Suppressor macrophage (primary cell): ENCODE measurements around the gene OPHN1.

Experiments used
- DNase-seq, 4 experiments: peaks; one replicate each; pipeline ENCODE4 v3.0.0-alpha.2; 2020 to 2022
- total RNA-seq, 17 experiments: gene quantifications; one replicate each; lab custom pipeline; 2026; ENCODE audit warnings: mixed read lengths in 6 of 17, inconsistent platforms in 3 of 17; lab: John Stamatoyannopoulos, UW

The OPHN1 gene, protein sequence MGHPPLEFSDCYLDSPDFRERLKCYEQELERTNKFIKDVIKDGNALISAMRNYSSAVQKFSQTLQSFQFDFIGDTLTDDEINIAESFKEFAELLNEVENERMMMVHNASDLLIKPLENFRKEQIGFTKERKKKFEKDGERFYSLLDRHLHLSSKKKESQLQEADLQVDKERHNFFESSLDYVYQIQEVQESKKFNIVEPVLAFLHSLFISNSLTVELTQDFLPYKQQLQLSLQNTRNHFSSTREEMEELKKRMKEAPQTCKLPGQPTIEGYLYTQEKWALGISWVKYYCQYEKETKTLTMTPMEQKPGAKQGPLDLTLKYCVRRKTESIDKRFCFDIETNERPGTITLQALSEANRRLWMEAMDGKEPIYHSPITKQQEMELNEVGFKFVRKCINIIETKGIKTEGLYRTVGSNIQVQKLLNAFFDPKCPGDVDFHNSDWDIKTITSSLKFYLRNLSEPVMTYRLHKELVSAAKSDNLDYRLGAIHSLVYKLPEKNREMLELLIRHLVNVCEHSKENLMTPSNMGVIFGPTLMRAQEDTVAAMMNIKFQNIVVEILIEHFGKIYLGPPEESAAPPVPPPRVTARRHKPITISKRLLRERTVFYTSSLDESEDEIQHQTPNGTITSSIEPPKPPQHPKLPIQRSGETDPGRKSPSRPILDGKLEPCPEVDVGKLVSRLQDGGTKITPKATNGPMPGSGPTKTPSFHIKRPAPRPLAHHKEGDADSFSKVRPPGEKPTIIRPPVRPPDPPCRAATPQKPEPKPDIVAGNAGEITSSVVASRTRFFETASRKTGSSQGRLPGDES
- 4.0 to 22.2 (median 16.5) reads per million in 17 experiments for total RNA-seq

DNA sequence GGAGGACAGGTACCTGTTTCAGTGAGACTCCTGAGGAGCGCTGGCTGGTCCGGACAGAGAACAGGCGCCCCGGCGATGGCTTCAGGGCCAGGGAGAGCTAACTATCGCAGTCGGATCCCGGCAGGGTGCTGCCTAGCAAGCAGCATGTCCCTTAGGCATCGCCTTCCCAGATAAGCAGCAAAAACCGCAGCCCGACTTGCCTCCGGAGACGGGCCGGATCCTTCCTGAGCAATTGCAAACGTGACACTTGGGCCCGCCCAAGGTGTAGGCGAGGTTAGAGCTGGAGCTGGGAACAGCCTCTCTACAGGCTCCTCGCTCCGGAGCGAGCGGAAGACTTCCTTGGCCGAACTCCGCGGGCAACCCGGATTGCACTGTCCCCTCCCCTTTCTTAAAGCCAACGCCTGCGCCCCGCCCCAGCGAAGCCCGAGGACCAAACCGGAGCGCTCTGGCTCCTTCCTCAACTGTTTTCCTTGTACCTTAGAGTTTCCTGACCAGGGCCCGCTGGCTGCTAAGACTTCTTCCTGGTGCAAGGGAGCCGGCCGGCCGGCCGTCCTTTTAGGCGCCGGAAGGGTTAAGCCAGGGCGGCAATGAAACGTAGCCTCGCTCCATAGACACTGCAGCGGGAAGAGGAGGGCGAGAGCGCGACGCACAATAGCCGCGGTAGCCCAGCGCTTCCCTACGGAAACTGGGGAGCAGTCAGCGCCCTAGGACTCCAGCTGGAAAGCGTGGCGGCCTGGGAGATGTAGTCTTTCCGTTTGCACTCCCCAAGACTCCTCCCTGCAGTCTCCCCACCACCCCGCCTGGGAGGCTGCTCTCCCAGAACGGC, at the start of gene OPHN1:
Gene OPHN1, minus strand, starts transcription at position 341 of the 826 bp plus-strand sequence. CDS start 475 bp downstream, outside the sequence.
- peak; percentile 58 to 79 (median 66) for DNase-seq

DNA sequence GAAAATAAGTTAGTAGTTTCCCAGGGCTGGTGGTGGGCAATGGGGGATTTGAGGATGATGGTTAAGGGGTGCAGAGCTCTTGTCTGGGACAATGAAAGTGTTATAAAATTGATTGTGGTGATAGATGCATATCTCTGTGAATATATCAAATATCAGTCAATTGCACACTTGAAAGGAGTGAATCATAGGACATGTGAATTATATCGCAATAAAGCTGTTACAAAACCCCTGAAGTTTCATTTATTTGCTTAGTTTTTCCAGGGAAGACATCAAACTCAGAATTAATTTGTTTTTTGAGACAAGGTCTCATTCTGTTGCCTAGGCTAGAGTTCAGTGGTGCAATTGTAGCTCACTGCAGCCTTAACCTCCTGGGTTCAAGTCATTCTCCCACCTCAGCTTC, 47.7 kb upstream of the OPHN1 start:
- DNase-seq: peak in 2 of 4 experiments; percentile 16 to 25

DNA sequence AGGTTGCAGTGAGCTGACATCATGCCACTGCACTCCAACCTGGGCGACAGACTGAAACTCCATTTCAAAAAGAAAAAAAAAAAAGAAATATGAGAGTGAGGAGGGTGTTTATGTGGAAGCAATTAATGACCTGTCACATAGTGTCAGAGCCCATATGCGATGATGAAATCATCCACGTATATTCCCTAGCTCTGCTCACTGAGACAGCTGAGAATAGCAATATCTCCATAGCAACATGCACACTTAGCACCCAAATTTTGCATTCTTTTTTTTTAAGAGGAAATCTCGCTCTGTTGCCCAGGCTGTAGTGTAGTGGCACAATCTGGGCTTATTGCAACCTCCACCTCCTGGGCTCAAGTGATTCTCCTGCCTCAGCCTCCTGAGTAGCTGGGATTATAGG, 31.5 kb upstream of the OPHN1 start:
- DNase-seq: no peak

DNA sequence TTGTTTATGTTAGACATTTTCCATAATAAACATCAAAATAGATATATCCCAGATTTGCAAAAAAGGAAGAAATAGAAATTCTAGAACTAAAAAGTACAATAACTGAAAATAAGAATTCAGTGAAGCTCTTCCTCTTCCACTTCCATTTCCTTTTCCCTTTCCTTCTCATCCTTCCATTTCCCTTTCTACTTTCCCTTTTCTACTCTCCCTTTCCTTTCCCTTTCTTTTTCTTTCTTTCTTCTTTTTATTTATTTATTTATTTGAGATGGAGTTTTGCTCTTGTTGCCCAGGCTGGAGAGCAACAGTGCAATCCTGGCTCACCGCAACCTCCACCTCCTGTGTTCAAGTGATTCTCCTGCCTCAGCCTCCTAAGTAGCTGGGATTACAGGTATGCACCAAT, 30.6 kb upstream of the OPHN1 start:
- no peak for DNase-seq

DNA sequence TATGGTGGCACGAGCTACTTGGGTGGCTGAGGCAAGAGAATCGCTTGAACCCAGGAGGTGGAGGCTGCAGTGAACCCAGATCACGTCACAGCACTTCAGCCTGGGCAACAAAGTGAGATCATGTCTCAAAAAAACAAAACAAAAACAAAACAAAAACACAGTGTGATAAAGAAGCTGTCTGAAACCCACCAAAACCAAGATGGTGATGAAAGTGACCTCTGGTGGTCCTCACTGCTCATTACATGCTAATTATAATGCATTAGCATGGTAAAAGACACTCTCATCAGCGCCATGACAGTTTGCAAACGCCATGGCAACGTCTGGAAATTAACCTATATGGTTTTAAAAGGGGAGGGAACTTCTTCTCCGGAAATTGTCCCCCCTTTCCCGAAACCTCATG, 29.4 kb upstream of the OPHN1 start:
- DNase-seq: peak; percentile 16 to 28 (median 22)

DNA sequence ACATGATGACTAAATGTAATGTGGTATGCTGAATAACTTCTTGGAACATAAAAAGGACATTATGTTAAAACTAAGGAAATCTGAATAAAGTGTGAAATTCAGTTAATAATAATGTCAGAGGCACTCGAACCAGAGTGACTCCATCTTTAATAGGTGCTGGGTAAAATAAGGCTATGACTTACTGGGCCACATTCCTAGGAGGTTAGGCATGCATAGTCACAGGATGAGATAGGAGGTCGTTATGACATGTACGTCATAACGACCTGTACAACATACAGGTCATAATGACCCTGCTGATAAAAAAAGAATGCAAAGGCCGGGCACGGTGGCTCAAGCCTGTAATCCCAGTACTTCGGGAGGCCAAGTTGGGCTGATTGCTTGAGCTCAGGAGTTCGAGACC, 28.9 kb upstream of the OPHN1 start:
- no peak for DNase-seq

DNA sequence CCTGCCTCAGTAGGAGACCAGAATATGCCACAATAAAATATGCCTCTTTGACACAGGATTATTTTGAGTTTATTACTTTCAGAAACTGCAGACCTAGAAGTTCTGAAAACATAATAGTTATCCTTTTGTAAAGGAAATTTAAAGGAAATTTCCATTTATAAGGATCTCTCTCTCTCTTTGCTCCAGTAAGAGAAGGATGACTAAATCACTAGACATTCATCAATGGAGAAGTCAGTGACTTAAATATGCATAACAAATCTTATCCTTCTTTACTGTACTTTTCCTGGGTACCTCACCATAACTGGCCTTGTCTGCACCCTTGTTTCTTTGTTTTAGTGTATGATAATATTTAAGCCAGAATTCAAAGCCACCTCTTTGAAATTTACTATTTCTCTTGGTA, 28.3 kb upstream of the OPHN1 start:
- DNase-seq: no peak

DNA sequence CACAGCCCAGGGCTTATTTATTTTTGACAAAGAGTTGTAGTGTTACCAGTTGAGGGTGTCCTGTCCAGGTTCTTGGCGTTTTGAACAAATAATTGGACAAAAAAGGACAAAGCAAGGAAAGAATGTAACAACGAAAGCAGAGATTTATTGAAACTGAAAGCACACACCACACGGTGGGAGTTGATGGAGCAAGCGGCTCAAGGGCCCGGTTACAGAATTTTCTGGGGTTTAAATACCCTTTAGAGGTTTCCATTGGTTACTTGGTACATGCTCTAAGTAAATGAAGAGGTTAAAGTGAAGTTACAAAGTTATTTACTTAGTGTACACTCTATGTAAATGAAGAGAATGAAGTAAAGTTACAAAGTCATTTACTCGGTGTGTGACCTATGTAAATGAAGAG, 27.8 kb upstream of the OPHN1 start:
- no peak for DNase-seq

DNA sequence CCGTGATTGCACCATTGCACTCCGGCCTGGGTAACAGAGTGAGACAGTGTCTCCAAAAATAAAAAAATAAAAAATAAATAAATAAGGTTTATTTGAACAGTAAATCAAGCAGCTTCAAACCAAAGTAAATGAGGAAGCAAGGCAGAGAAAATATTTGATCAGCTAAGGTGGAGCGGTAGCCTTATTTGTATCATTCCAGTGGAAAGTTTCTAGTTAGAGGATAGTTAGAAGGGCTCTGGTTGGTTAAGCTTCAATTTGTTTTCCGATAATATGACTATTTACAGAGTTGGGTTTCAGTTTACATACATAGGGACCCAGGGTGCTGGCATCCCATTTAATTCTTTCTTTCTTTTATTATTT, 21.8 kb upstream of the OPHN1 start:
- no peak for DNase-seq

DNA sequence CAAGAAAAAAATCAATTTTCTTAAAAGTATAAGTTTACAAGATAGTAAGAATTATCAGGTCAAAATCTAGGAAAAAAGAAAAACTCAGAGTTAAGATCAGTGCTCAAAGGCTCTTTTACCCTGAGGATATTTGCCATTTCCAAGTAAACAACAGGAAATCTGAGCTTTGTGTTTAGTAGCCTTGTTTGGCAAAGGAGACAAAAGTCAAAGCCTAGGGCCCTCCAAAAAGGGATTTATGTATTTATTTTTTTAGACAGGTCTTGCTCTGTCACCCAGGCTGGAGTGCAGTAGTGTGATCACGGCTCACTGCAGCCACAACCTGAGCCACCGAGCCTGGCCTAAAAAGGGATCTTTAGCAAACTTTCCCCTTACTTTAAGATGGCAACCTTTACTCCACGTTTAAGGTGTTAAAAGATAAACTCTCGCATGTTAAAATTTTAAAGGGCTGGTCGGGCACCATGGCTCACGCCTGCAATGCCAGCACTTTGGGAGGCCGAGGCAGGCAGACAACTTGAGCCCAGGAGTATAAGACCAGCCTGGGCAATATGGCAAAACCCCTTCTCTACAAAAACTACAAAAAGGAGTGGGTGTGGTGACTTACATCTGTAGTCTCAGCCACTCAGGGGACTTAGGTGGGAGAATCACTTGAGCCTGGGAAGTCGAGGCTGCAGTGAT, 21.3 kb upstream of the OPHN1 start:
- DNase-seq: no peak

DNA sequence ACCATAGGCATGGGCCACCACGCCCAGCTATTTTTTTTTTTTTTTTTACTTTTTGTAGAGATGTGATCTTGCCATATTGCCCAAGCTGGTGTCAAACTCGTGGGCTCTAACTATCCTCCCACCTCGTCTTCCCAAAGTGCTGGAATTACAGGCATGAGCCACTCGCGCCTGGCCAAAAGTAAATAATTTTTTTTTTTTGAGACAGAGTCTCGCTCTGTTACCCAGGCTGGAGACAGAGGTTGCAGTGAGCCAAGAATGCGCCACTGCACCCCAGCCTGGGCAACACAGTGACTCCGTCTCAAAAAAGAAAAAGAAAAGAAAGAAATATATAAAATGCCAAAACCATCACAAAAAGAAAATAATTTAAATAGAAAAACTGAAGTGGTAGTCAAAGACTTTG, 18.4 kb upstream of the OPHN1 start:
- DNase-seq: no peak

DNA sequence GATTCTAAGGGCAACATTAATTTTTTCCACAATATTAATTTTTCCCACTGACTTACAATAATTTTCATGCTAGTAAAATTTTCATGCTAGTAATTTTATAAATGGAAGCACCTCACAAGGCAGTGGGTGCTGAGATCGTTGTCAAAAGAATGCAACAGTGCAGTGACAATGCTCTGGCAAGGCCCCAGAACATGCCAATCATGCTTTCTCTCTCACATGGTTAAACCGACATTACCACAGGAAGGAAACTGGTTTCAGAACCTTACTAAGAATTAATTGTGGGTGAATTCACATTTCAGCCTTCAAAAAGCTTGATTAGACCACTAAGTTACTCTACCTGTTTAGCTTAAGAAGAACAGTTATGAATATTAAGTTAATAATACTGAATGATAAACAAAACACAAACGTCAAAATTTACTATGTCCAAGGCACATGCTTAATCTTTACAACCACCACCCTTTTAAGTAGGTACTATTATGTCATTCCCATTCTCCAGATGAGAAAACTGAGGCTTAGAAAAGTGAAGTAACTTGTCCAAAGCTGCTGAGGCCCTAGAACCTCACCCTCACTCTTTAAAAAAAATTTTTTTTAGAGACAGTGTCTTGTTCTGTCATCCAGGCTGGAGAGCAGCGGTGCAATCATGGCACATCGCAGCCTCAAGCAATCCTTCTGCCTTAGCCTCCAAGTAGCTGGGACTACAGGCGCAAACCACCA, 10.0 kb upstream of the OPHN1 start:
- DNase-seq: peak in 3 of 4 experiments; percentile 7 to 21 (median 13)

DNA sequence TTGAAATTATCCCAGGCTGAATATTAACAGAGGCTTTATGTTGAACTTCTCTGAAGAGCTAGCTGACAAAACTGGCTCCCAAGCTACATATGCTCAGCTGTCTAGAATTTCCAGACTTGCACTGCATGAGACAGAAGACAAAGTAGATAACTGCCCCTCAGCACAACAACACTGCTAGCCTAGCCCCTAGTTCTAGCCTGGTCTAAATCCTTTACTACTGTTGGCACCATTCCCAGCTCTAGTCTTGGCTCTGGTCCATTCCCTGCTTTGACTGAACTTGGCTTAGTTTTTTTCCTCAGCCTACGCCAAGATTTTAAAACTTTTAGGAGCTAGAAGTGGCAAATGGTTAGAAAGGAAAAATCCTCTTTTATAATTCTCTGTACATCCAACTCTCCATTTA, 7.6 kb upstream of the OPHN1 start:
- DNase-seq: no peak

DNA sequence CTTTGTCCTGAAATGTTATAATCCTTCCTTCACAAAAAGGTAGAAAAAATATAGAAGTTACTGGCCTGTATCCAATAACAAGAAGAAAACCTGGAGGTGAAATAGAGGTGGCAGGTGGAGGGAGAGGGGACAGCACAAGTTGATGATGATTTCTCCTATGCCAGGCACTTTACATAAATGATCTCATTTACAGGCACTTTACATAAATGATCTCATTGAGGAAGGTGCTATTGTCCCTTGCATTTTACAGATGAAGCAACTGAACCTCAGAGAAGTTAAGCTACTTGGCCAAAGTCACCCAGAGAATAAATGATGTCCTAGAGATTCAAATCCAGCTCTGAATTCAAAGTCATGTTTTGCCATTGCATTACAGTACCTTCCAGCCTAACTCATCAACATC, 7.1 kb upstream of the OPHN1 start:
- DNase-seq: no peak

DNA sequence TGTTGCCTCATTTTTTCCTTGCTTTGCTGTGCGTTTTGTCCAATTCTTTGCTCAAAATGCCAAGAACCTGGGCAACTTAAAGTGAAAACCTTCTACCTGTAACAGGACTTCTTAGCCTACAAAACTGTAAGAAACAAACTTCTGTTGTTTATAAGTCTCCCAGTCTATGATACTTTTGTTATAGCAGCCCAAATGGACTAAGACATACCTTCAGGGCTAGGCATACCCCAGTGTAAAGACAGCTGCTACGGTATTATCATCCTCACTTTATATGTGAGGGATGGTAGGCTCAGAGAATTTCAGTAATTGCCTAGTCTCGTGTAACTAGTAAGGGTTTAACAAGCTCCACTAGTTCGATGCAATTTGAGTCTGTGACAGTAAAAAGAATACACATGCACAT, 6.0 kb upstream of the OPHN1 start:
- no peak for DNase-seq

DNA sequence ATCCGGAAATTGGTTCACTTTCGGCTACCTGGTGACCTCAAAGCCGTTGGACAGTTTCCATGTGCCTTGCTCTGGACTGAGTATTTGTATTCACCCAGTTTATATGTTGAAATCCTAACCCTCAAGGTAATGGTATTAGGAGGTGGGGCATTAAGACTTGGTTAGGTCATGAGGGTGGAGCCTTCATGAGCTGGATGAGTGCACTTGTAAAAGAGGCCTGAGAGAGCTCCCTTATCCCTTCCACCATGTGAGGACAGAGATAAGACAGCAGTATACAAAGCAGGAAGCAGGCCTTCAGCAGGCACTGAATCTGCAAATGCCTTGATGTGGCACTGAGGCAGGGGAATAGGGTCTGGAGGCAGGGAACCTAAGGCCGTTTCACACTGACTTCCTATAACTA, 5.3 kb upstream of the OPHN1 start:
- DNase-seq: no peak

DNA sequence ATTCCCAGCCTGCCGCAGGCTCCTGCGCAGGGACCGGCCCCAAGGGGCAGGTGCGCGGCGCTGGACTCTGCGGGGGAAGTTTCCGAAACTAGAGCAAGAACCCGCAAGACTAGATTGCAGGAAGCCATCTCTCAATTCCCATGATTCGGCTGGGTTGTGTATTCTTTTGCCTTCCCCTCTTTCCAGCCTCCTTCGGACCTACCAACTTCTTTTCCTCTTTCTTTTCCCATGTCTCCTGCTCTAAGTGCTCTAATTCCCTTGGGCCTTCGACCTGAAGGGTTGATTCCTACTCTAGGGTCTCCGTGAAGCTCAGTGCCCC, 645 bp upstream of the OPHN1 start:
- no peak for DNase-seq

DNA sequence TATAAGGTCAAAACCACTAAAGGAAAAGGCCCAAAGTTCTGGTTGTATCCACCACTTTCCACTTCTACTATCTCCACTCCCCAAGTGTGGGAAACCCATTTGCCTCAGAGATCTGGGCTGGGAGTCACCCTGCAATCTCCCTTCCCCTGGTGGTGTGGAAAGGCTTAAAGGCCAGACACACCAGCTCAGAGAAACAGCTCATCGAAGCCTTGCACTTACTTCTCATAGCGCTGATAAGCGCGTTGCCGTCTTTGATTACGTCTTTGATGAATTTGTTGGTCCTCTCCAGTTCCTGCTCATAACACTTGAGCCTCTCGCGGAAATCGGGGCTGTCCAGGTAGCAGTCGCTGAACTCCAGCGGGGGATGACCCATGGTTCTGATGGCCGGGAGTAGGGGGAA, 647 bp downstream of the OPHN1 start:
- peak in 1 of 4 experiments; percentile 1 for DNase-seq

DNA sequence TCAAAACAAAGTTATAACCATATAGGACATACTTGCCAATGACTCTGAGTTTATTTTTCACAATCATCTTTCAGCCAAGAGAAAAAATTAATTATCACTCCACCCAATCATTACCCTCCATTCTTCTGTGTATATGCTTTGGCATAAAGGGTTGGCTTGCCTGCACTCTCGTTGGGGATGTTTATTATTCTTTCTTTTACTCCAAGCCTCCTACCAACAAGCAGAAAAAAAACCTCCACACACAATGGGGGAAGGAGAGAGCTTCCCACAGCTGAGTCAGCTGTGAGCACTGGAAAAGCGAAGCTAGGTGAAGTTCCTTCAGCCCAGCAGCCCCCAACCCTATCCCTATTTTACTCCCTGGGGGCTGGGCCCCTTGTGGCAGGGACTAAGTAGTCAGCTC, 1.5 kb downstream of the OPHN1 start:
- no peak for DNase-seq

DNA sequence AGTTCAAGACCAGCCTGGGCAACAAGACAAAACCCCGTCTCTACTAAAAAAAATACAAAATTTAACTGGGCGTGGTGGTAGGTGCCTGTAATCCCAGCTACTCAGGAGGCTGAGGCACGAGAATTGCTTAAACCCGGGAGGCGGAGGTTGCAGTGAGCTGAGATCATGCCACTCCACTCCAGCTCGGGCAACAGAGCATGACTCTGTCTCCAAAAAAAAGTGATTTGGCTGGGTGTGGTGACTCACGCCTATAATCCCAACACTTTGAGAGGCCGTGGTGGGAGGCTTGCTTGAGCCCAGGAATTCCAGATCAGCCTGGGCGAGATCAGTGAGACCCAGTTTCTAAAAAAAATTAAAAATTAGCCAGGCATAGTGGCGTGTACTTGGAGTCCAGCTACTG, 4.1 kb downstream of the OPHN1 start:
- no peak for DNase-seq

DNA sequence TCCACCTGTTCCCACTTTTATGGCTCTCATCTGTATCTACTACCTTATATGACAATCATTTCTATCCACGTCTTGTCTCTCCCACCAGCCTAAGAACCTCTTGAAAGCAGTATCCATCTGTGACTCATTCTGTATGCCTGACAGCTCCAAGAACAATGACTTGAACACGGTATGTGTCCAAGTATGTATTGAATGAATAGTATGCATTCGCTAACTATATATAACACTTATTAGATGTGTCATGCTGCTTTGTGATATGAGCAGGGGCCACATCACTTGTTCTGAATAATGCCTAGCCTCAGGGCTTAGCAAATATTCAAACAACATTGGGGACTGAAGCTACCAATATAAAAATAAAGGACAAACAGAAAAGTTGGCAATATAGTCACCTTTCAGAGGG, 4.9 kb downstream of the OPHN1 start:
- DNase-seq: no peak

DNA sequence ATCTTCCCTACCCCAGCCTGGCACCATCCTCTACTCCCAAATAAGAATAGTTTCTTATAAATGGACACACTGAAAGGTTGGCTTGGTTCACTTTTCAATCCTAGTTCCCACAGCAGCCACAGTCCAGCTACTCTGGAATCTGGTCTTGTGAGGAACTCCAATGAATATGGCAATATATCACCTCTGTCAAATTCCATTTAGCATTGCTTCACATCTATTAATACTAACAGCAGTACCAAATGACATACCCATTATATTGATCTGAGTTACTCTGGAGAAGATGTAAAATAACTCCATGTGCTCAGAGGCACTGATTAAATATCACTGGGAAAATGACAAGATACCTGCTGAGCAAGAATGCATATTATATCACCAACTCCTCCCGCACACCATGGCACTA, 8.6 kb downstream of the OPHN1 start:
- DNase-seq: no peak
